ENCODE data around the gene FGF19. TPM values are rescaled to one million over a fixed set of nuclear protein-coding genes. Genes with fewer than 3 reads are reported as not detected.

FGF19 gene
- total RNA-seq, 4 donors from 2014 or later = not detected

DNA sequence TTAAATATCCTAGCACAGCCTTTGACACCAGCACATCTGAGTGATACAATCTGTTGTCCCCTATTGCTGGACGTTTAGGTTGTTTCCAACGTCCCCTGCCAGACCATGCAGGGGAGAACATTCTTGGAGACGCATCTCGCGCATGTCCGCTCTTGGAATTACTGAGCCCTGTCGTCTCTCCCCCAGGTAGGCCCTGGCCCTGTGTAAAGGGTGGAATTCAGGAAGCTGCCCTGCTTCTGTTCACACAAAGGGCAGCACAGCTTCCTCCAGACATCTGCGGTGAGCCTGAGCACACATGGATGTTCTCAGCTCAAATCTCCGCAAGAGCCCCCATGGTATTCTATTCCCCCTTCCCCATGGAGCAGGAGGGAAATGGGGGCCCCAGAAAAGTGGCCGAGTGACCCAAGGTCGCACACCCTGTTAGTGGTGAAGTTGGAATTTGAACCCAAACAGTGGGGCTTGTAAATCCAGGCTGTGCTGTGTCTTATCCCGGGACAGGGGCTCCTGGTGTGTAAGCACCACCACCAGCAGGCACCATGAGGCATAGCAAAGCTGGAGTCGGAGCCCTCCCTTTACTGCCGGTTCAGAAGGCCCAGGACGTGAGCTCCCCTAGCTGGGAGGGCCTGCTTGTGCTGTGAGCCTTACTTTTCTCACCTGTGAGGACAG lies 5.0 kb upstream of the FGF19 start:
- ATAC-seq (ENCODE audit: low FRiP score) (no peak), DNase-seq (ENCODE audit: low spot score) (no peak)
- no peak for TF ChIP-seq CTCF (IDR thresholded peaks at IDR 0.05)

- DNase-seq (ENCODE audit: low spot score) (no peak), ATAC-seq (ENCODE audit: low FRiP score) (no peak)
- no peak for TF ChIP-seq CTCF (IDR thresholded peaks at IDR 0.05)
These were observed 3.4 kb upstream of the FGF19 start for GRCh38 chr11:69707176-69707575.

DNA sequence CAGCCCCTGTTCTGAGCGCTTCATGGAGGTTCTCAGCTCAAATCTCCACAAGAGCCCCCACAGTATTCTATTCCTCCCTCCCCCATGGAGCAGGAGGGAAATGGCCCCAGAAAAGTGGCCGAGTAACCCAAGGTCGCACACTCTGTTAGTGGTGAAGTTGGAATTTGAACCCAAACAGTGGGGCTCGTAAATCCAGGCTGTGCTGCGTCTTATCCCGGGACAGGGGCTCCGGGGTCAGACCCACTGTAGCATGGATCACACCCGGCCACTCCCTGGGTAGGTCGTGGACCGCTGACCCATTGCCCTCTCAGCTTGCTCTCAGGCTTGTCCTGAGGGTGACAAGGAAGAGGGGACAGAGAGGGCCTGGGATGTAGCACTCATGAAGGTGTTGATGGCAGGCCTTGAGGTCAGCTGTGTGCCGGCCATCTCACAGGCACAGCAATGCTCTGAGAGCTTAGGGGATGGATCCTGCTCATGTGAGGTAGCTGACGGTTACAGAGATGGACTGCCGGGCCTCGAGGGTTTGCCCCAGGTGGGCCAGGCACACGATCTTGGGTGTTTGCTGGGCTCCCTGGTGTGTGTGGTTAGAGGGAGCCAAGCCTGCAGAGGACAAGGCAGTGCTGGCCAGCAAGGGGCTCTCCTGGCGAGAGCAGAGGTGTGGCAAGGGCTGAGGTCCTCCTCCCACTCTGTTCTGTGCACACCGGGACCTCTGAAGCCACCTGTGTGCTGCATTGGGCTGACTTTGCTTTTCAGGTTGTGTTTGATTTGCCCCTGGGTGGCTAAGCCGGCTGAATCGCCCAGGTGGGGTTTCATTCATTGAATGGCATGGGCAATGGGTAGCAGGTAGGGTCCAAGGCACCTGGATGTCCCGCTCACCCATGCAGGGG lies 2.3 kb upstream of the FGF19 start:
- TF ChIP-seq CTCF (IDR thresholded peaks at IDR 0.05) = no peak
- ATAC-seq (ENCODE audit: low FRiP score) (no peak), DNase-seq (ENCODE audit: low spot score) (no peak)

GRCh38 chr11:69705351-69705811 lies 1.6 kb upstream of the FGF19 start:
- no peak for TF ChIP-seq CTCF (IDR thresholded peaks at IDR 0.05)
- no peak for ATAC-seq (ENCODE audit: low FRiP score)
- DNase-seq (ENCODE audit: low spot score) = no peak

DNA sequence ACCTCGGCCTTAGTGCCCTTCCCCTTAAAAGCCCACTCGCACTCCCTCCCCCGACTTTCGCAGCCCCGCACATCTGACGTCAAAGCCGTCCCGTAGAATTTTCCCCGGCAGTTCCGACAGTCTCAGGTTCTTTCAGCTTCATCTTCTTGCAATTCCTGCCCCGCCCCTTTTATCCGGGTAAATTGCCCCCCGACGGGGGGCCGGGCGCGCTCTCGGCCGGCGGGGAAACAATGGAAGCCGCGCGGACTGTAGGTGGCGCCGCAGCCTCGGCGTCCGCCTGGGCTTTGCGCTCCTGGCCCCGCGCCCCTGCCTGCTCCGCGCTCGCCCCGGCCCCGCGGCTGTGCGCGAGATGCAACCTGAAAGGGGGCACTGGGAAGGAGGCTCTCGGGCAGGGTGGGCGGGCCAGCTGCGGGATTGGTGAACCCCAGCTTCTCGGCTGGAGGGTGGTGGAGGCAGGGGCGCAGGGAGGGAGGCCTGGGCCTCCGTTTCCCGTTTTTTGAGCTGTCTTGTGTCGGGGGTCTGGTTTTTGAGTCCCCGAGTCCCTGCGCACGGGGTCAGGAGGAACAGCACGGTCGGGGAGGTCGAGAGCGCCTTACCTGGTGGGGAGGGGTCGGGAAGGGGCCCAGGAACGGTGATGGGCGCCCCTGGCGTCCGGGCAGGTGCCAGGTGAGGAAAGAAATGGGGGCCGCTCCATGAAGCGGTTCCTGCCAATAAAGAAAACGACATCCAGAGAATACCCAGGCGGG lies 859 bp upstream of the FGF19 start:
- TF ChIP-seq CTCF (IDR thresholded peaks at IDR 0.05) = no peak
- no peak for DNase-seq (ENCODE audit: low spot score)
- ATAC-seq (ENCODE audit: low FRiP score) = no peak

DNA sequence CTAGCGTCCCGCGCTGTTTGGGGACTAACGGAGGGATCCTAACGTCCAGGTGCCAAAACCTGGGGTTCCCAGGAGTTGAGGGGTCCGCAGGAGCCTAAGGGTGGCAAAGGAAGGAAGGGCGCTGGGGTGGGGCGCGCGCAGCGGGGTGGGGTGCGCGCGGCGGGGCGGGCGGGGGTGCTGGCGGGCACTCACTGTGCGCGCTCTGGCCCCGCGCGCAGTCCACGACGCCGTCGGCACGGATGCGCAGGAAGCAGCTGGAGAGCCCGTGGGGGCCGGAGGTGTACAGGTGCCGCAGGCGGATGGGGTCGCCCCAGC lies 412 bp downstream of the FGF19 start:
- TF ChIP-seq CTCF (IDR thresholded peaks at IDR 0.05) = no peak
- ATAC-seq (ENCODE audit: low FRiP score) = no peak
- DNase-seq (ENCODE audit: low spot score) = no peak
